Endodermal cell (in vitro differentiated cells): ENCODE results near the gene CEACAM5. TPM values are rescaled to one million over a fixed set of nuclear protein-coding genes. Genes with fewer than 3 reads are reported as not detected.

ENCODE experiments used
- DNase-seq: peaks from one replicate; pipeline ENCODE4 v3.0.0-alpha.2; 2017
- H3K27ac ChIP-seq: 2 replicates; pipeline ENCODE4 v1.5.1; 2013; ENCODE audit warnings: mild to moderate bottlenecking, low read depth, low read length, moderate library complexity
- H3K27me3 ChIP-seq: 2 replicates; pipeline ENCODE4 v1.6.1; 2013; ENCODE audit warnings: mild to moderate bottlenecking, low read length, moderate library complexity; ENCODE audit not compliant: insufficient read depth, control insufficient read depth, poor library complexity, severe bottlenecking
- H3K36me3 ChIP-seq: 2 replicates; pipeline ENCODE4 v1.7.0; 2013; ENCODE audit warnings: mild to moderate bottlenecking, low read length, moderate library complexity; ENCODE audit not compliant: control insufficient read depth, insufficient read depth
- H3K4me1 ChIP-seq: one replicate; pipeline ENCODE4 v1.7.0; 2013; ENCODE audit warnings: low read length; ENCODE audit not compliant: control insufficient read depth, insufficient read depth
- H3K4me3 ChIP-seq: 2 replicates; pipeline ENCODE4 v1.5.1; 2013; ENCODE audit warnings: mild to moderate bottlenecking, low read length, moderate library complexity
- H3K9ac ChIP-seq: 2 replicates; pipeline ENCODE4 v1.6.1; 2013; ENCODE audit warnings: mild to moderate bottlenecking, low read length, moderate library complexity; ENCODE audit not compliant: poor library complexity, severe bottlenecking; ENCODE audit errors: extremely low read depth
- H3K9me3 ChIP-seq: 2 replicates; pipeline ENCODE4 v1.6.1; 2013; ENCODE audit warnings: mild to moderate bottlenecking, low read length, moderate library complexity; ENCODE audit not compliant: control insufficient read depth
- H3K27ac Mint-ChIP-seq: 2 replicates; pipeline ENCODE4 v1.8.0; 2020; ENCODE audit warnings: mixed read lengths
- H3K27me3 Mint-ChIP-seq: 2 replicates; pipeline ENCODE4 v1.8.0; 2021; ENCODE audit warnings: mild to moderate bottlenecking, mixed read lengths; ENCODE audit not compliant: insufficient read depth
- H3K36me3 Mint-ChIP-seq: 2 replicates; pipeline ENCODE4 v1.8.0; 2020; ENCODE audit warnings: low read depth, mixed read lengths
- H3K4me1 Mint-ChIP-seq: 2 replicates; pipeline ENCODE4 v1.8.0; 2020; ENCODE audit warnings: mixed read lengths
- H3K4me3 Mint-ChIP-seq: 2 replicates; pipeline ENCODE4 v1.8.0; 2020; ENCODE audit warnings: mild to moderate bottlenecking, moderate library complexity, mixed read lengths
- H3K9me3 Mint-ChIP-seq: 2 replicates; pipeline ENCODE4 v1.8.0; 2020; ENCODE audit warnings: mild to moderate bottlenecking, mixed read lengths
- WGBS, 2 experiments: methylation state at CpG; one replicate each; pipeline versions ENCODE4 v1.1.5 to v1.1.7; 2013; ENCODE audit warnings: missing lambda C conversion rate in 2 of 2, mixed read lengths in 1 of 2; ENCODE audit not compliant: insufficient coverage in 1 of 2, insufficient read length in 1 of 2; 5-methylcytosine and 5-hydroxymethylcytosine counted together
- total RNA-seq, 2 donors: library from RNA; stranded (reverse); fragmentation: NEBNext Ultra II Directional in 1 of 2; extraction: Animal tissue kit (Norgen Biotek cat#: 25700) in 1 of 2; gene quantifications; 2 replicates in 1 of 2; 3 replicates in 1 of 2; pipeline ENCODE4 v1.2.1, GENCODE V29; 2021
- TF ChIP-seq, protein P1 (sequence below): fragments of 200-600 bp; sonication (generic); conservative IDR thresholded peaks from 2 replicates; pipeline ENCODE4 v1.5.0; 2021; ENCODE audit warnings: antibody characterized with exemption, mild to moderate bottlenecking

CEACAM5 gene
- total RNA-seq, 2 donors from 2014 or later = not detected

- no peaks in the 10 kb centered on the region for H3K36me3 ChIP-seq
- TF ChIP-seq, protein P1, sequence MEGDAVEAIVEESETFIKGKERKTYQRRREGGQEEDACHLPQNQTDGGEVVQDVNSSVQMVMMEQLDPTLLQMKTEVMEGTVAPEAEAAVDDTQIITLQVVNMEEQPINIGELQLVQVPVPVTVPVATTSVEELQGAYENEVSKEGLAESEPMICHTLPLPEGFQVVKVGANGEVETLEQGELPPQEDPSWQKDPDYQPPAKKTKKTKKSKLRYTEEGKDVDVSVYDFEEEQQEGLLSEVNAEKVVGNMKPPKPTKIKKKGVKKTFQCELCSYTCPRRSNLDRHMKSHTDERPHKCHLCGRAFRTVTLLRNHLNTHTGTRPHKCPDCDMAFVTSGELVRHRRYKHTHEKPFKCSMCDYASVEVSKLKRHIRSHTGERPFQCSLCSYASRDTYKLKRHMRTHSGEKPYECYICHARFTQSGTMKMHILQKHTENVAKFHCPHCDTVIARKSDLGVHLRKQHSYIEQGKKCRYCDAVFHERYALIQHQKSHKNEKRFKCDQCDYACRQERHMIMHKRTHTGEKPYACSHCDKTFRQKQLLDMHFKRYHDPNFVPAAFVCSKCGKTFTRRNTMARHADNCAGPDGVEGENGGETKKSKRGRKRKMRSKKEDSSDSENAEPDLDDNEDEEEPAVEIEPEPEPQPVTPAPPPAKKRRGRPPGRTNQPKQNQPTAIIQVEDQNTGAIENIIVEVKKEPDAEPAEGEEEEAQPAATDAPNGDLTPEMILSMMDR = no peak
- no peaks in the 10 kb centered on the region for H3K36me3 Mint-ChIP-seq
- H3K27me3 ChIP-seq = no peaks in the 10 kb centered on the region
- H3K4me3 ChIP-seq = no peak overlapping the region
- H3K9me3 ChIP-seq = no peaks in the 10 kb centered on the region
- H3K9ac ChIP-seq = no peak overlapping the region
- no peaks in the 10 kb centered on the region for H3K4me1 Mint-ChIP-seq
- no peaks in the 10 kb centered on the region for H3K4me1 ChIP-seq
- 40 to 73% methylated on average over 1 to 4 of the region's 4 CpGs for WGBS, 2 experiments
- peaks cover 80% of the 10 kb centered on the region for H3K9me3 Mint-ChIP-seq
- no peak overlapping the region for H3K27ac Mint-ChIP-seq
- no peak overlapping the region for H3K27ac ChIP-seq
- DNase-seq = peak; percentile 37
- H3K4me3 Mint-ChIP-seq = no peak overlapping the region
- H3K27me3 Mint-ChIP-seq = peaks cover 7% of the 10 kb centered on the region
Measured at GRCh38 chr19:41689993-41690800, 18.2 kb upstream of the CEACAM5 start.

DNA sequence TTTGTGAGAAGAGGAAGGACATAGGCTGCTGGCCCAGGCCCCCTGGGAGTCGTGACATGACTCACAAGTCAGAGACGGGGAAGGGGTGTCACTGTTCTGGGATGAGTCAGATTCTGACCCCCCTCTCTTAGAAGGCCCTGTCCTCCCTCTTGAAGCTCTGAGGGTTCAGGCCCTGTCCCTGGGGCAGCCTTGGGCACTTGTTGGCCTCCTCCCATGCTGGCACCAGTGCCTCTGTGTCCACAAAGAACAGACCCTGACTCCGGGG lies 17.7 kb upstream of the CEACAM5 start:
- H3K27ac ChIP-seq = no peak overlapping the region
- Mint-ChIP-seq H3K27ac (no peak overlapping the region), H3K4me1 (no peaks in the 10 kb centered on the region), H3K36me3 (no peaks in the 10 kb centered on the region), H3K4me3 (no peak overlapping the region), H3K27me3 (peaks cover 7% of the 10 kb centered on the region), H3K9me3 (peaks cover 83% of the 10 kb centered on the region)
- H3K27me3 ChIP-seq = no peaks in the 10 kb centered on the region
- H3K36me3 ChIP-seq = no peaks in the 10 kb centered on the region
- no peaks in the 10 kb centered on the region for H3K9me3 ChIP-seq
- no peak overlapping the region for H3K4me3 ChIP-seq
- DNase-seq = no peak
- H3K9ac ChIP-seq = no peak overlapping the region
- TF ChIP-seq, protein P1 = no peak
- no peaks in the 10 kb centered on the region for H3K4me1 ChIP-seq
- WGBS, 2 experiments = 89 to 90% methylated on average over 1 to 3 of the region's 3 CpGs

GRCh38 chr19:41691268-41691970 lies 17.0 kb upstream of the CEACAM5 start:
- WGBS, 2 experiments = 26 to 44% methylated on average over 16 to 20 of the region's 20 CpGs
- no peak overlapping the region for H3K27ac ChIP-seq
- DNase-seq = peak; percentile 87
- no peaks in the 10 kb centered on the region for H3K4me1 ChIP-seq
- H3K9ac ChIP-seq = no peak overlapping the region
- Mint-ChIP-seq H3K9me3 (peaks cover 84% of the 10 kb centered on the region), H3K36me3 (no peaks in the 10 kb centered on the region), H3K4me1 (no peaks in the 10 kb centered on the region), H3K4me3 (no peak overlapping the region), H3K27ac (no peak overlapping the region), H3K27me3 (peaks cover 7% of the 10 kb centered on the region)
- H3K36me3 ChIP-seq = no peaks in the 10 kb centered on the region
- H3K4me3 ChIP-seq = no peak overlapping the region
- H3K27me3 ChIP-seq = no peaks in the 10 kb centered on the region
- TF ChIP-seq, protein P1 = peak; percentile 65
- no peaks in the 10 kb centered on the region for H3K9me3 ChIP-seq
